HAP-1 (cell line): ENCODE measurements around the gene COL1A2.

Source experiments
- DNase-seq, 2 experiments: peaks; one replicate each; pipeline ENCODE4 v3.0.0-alpha.2; 2016 to 2020; ENCODE audit warnings: low spot score in 2 of 2
- H3K27me3 ChIP-seq: fragments of 250-450 bp; sonication (Bioruptor Pico); 2 replicates; pipeline ENCODE4 v1.5.1; 2020; ENCODE audit warnings: low read depth, mild to moderate bottlenecking, moderate library complexity
- H3K36me3 ChIP-seq: fragments of 250-450 bp; sonication (Bioruptor Pico); replicated peaks from 2 replicates; pipeline ENCODE4 v1.5.1; 2020; ENCODE audit warnings: mild to moderate bottlenecking
- H3K4me1 ChIP-seq: fragments of 250-450 bp; sonication (Bioruptor Pico); 2 replicates; pipeline ENCODE4 v1.5.1; 2020; ENCODE audit warnings: mild to moderate bottlenecking
- H3K4me3 ChIP-seq: fragments of 250-450 bp; sonication (Bioruptor Pico); 2 replicates; pipeline ENCODE4 v1.5.1; 2020; ENCODE audit warnings: mild to moderate bottlenecking, moderate library complexity
- H3K9me3 ChIP-seq: fragments of 250-450 bp; sonication (Bioruptor Pico); 2 replicates; pipeline ENCODE4 v1.5.1; 2020; ENCODE audit warnings: mild to moderate bottlenecking, moderate library complexity
- in situ Hi-C: fragments of 300-500 bp; cut with MboI; formaldehyde crosslinking; loops from 3 replicates; pipeline ENCODE4 v1.14.3; 2020; ENCODE audit warnings: low sequenced_read_pairs, inconsistent platforms, mixed read lengths

COL1A2 gene

DNA sequence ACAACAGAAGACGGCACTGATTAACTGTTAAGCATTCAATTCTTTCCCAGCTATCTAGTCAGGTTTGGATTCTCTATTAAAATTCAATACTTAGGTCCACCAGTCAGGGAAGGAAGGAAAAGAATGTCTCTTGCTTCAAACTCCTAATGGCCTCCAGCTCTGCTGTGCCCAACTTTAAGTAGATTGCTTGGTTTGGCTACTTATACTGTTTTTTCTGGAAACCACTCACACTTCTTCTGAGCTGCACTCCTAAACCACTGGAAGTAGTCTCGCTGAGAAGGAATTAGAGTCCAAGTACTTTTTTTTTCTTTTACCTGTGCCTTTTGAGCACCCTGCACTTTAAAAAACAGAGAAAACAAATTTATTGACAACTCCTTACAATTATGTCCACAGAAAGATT is 26.7 kb upstream of the COL1A2 start:
- no peak overlapping the region for H3K4me3 ChIP-seq
- in situ Hi-C loops: no loop called here
- 0 out of 2 replicates have a peak, but pooled peaks cover 4% of the 10 kb centered on the region for H3K27me3 ChIP-seq
- H3K4me1 ChIP-seq: peaks cover 14% of the 10 kb centered on the region
- no peaks in the 10 kb centered on the region for H3K36me3 ChIP-seq
- H3K9me3 ChIP-seq: no peaks in the 10 kb centered on the region
- DNase-seq: no peak

DNA sequence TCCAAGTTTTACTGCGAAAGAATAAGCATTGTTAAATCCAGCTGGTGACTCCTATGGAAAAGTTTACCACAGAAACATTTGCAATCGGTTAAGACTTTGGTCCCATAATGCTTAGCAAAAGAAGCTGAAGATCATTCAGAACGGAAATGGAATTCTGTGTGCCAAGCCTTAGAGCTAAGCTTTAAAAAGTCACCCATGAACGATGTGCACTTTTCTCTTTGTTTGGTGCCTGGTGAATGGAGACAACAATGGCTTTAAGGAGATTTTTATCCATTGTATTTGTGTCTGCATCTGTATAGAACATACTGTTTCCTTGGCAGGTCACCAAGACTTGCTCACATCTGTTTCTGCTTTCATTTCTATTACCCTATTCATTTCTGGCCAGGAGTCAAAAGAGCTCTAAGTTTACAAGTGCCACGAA is 26.3 kb upstream of the COL1A2 start:
- Histone ChIP-seq H3K27me3 (0 out of 2 replicates have a peak, but pooled peaks cover 4% of the 10 kb centered on the region), H3K9me3 (no peaks in the 10 kb centered on the region), H3K36me3 (no peaks in the 10 kb centered on the region), H3K4me3 (no peak overlapping the region), H3K4me1 (peaks cover 14% of the 10 kb centered on the region)
- peak; percentile 66 to 95 for DNase-seq
- in situ Hi-C loops: no loop called here

DNA sequence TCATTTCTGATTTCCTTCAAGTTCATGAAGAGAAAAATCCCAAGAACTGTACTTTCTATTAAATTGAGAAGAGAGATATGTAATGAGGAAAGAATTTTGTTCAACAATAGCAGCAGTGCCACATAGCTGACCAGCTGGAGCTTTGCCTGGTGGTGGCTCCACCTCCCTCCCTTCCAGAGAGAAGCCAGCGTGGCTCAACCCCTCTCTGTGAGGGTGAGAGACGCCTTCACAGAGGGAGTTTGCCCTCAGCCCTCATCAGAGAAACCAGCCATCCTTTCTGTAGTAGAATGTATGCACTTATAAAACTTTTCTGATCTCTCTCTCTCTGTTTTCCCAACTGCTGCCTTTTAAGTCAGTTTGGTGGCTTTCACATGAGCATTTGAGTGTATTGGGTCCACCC is 20.5 kb upstream of the COL1A2 start:
- Histone ChIP-seq H3K27me3 (no peaks in the 10 kb centered on the region), H3K4me3 (no peak overlapping the region), H3K4me1 (peaks cover 3% of the 10 kb centered on the region; the same call in 1 of the 2 replicates), H3K9me3 (no peaks in the 10 kb centered on the region), H3K36me3 (no peaks in the 10 kb centered on the region)
- in situ Hi-C loops: no loop called here
- DNase-seq: no peak

DNA sequence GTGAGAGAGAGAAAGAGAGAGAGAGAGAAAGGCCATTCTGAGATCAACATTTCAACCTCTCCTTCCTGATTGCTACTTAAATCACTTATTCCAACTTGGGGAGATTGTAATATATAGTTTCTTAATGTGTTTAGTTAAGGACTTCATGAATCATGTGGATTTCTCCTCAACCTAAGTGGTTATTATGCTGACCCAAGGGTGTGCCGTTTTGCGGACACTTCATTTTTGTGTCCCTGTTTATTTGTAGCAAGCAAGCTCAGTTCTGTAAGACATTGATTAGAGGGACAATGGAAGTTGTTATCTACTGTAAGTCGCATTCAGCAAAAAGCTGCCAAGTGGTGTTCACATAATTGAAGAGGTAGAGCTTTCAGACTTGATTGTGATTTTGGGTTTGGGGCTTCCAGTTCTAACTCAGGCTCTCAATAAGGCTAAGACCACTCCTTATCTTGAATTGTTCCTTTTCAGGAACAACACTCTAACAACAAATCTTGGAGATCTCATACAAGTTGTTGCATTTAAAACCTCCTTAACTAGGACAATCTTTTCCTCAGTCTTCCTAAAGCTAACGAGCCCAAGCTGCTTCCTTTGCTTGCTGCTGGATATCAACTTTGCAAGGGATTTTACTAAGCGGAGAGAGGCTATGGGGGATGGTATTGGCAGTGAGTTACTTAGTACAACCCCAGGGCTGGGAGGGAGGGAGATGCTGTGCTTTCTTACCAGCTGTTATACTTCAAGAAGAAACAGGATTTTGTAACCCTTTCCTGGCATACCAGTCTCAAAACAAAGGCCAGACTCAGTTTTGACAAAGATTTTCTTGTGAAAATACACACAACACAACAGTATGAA is 19.8 kb upstream of the COL1A2 start:
- H3K4me1 ChIP-seq: no peaks in the 10 kb centered on the region
- DNase-seq: no peak
- no peaks in the 10 kb centered on the region for H3K36me3 ChIP-seq
- in situ Hi-C loops: no loop called here
- H3K27me3 ChIP-seq: no peaks in the 10 kb centered on the region
- H3K9me3 ChIP-seq: no peaks in the 10 kb centered on the region
- no peak overlapping the region for H3K4me3 ChIP-seq

DNA sequence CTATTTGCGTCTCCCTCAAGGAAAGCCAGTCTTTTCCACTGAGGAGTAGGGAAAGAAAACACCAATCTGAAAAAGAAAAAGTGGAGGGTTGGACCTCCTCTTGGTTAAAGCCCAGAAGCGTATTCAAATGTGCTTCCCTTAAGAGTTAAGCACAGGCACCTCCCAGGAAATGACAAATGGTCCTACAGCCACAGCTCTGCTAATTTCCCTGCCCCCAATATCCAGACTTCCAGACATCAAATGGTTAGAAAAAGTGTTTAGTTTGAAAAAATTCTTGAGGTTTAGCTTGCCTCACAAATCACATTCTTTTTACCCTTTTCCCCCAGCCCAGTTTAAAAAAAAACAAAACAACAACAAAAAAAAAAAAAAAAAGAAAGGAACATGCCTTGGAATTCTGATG is 19.0 kb upstream of the COL1A2 start:
- no peak for DNase-seq
- Histone ChIP-seq H3K4me1 (no peaks in the 10 kb centered on the region), H3K27me3 (no peaks in the 10 kb centered on the region), H3K9me3 (no peaks in the 10 kb centered on the region), H3K36me3 (no peaks in the 10 kb centered on the region), H3K4me3 (no peak overlapping the region)
- in situ Hi-C loops: no loop called here

DNA sequence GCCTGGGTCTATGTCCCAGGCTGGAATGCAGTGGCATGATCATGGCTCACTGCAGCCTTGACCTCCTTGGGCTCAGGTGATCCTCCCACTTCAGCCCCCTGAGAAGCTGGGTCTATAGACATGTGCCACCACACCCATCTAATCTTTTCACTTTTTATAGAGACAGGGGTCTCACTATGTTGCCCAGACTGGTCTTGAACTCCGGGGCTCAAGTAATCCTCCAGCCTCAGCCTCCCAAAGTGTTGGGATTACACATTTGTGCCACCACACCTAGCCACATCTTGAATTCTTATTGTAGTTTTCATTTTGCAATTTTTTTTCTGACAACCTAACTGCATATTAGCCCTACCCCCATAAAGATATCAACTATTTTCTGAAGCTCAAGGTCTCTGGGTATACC is 18.4 kb upstream of the COL1A2 start:
- Histone ChIP-seq H3K4me3 (no peak overlapping the region), H3K9me3 (no peaks in the 10 kb centered on the region), H3K27me3 (no peaks in the 10 kb centered on the region), H3K4me1 (no peaks in the 10 kb centered on the region), H3K36me3 (no peaks in the 10 kb centered on the region)
- no peak for DNase-seq
- in situ Hi-C loops: no loop called here

DNA sequence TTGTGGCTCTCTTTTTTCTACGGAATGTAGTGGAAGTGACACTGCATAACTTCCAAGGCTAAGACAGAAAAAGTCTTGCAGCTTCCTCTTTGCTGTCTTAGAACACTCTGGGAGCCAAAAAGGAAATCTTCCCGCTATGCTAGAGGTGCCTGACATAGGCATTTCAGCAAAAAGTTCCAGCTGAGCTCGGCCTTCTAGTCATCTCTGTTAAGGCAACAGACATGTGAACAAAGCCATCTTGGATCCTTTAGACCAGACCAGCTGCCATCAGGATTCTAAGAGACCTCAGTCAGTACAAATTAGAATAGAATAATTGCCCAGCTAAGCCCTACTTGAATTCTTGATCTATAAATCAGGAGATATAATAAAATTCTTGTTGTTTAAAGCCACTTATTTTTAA is 16.3 kb upstream of the COL1A2 start:
- Histone ChIP-seq H3K27me3 (no peaks in the 10 kb centered on the region), H3K4me3 (no peak overlapping the region), H3K36me3 (no peaks in the 10 kb centered on the region), H3K9me3 (no peaks in the 10 kb centered on the region), H3K4me1 (no peaks in the 10 kb centered on the region)
- no peak for DNase-seq
- in situ Hi-C loops: no loop called here

DNA sequence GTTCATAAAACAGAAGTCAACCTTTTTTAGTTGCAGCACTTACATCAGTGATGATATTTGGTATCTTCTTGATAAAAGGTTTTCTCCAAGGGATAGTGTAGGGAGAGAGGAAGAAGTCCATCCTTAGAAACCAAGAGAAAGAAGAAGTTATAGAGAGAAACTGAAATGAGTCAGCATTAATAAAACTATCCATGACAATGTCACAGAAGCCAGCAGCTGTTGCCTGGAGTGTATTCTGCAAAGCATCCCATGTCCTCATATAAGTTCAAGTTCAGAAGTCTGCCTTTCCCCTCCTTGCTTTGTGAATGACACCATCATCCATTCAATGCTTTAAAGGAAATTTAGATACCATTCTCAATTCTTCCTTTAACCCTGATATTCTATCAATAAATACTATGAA is 14.4 kb upstream of the COL1A2 start:
- Histone ChIP-seq H3K4me1 (no peaks in the 10 kb centered on the region), H3K27me3 (no peaks in the 10 kb centered on the region), H3K36me3 (no peaks in the 10 kb centered on the region), H3K9me3 (no peaks in the 10 kb centered on the region), H3K4me3 (no peak overlapping the region)
- DNase-seq: no peak
- in situ Hi-C loops: no loop called here

DNA sequence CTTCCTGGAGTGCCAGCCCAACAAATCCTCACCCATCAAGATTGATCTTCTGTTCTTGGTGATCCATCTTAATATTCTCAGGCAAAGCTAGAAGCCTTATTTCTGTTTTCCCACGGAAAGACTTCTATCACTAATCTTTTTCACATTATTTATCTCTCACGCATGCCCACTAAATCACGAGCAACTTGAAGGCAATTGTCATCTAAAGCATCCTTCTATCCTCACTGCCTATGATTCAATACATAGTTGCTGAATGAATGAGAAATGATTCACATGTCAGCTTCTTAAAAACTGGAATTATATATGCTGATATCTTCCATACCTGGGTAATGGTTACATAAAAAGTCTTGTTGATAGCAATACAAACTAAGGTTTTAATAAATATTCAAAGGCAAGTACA is 12.6 kb upstream of the COL1A2 start:
- Histone ChIP-seq H3K27me3 (no peaks in the 10 kb centered on the region), H3K4me3 (no peak overlapping the region), H3K9me3 (no peaks in the 10 kb centered on the region), H3K36me3 (no peaks in the 10 kb centered on the region), H3K4me1 (no peaks in the 10 kb centered on the region)
- no peak for DNase-seq
- in situ Hi-C loops: no loop called here

DNA sequence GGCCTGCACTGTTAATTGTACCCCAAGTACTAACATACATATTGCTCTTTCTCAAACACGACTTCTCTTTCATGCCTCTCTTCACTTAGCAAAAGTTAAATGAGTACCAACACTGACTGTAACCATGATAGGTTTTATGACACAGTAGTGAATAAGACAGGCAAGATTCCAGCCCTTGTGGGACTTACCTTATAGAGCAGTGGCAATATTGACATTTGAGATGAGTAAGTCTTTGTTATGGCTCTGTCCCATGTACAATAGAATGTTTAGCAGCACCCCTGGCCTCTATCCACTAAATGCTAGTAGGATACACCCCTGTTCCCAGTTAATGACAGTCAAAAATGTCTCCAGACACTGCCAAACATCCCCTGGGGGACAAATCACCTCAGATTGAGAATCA is 11.9 kb upstream of the COL1A2 start:
- no peaks in the 10 kb centered on the region for H3K36me3 ChIP-seq
- no peak for DNase-seq
- H3K9me3 ChIP-seq: no peaks in the 10 kb centered on the region
- H3K4me1 ChIP-seq: no peaks in the 10 kb centered on the region
- in situ Hi-C loops: no loop called here
- H3K27me3 ChIP-seq: no peaks in the 10 kb centered on the region
- no peak overlapping the region for H3K4me3 ChIP-seq

DNA sequence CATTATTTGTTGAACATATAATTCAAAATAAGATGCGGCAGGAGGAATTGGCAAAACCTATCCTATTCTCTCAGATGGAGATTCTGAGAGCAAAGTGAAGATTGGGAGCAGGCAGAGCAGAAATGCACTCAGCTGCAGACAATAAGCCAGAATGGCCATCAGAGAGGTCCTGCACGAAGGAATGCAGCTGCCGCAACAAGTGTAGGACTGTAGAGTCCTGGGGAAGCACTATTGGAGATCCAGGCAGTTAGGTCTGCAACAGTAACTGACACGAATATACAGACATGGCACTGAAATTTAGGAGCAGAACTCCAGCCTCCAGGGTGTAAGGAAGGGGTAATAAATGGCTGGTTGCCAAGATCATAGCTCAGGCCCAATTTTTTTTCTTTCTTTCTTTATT is 10.4 kb upstream of the COL1A2 start:
- H3K4me1 ChIP-seq: no peaks in the 10 kb centered on the region
- H3K27me3 ChIP-seq: no peaks in the 10 kb centered on the region
- no peak overlapping the region for H3K4me3 ChIP-seq
- no peaks in the 10 kb centered on the region for H3K9me3 ChIP-seq
- no peaks in the 10 kb centered on the region for H3K36me3 ChIP-seq
- no peak for DNase-seq
- in situ Hi-C loops: no loop called here

DNA sequence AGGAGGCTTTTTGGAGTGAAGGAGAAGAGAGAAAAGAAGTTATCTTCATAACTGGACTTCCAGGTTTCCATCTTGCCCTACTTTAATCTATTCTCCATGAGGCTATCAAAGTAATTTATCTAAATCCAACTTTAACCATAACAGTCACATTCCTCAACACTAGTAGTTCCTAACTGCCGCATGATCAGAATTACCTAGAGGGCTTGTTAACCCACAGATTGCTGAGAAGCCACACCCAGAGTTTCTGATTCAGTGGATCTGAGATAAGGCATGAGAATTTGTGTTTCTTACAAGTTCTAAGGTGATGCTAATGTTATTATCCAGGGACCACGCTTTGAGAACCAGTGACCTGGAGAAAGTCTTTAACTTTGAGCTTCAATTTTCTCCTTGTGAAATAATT is 8.3 kb upstream of the COL1A2 start:
- no peak overlapping the region for H3K4me3 ChIP-seq
- H3K36me3 ChIP-seq: no peaks in the 10 kb centered on the region
- no peaks in the 10 kb centered on the region for H3K9me3 ChIP-seq
- in situ Hi-C loops: no loop called here
- DNase-seq: no peak
- H3K27me3 ChIP-seq: no peaks in the 10 kb centered on the region
- H3K4me1 ChIP-seq: no peaks in the 10 kb centered on the region

DNA sequence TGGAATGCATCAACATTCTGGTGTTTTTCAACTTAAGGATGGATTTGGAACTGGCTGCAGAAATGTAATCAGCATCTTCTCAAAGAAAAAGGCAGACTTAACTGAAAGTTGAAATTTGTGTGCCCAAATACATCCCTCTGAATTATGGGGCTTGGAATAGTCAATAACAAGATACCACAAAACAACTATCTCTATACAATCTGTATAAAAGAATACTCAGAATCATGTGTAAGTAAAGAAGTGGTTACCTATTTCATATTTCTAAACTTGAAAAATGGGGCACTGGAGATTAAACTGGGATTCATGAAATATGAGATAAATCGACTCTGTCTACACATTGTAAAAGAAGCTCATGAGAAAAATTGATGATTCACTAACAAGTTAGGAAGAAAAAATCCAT is 6.2 kb upstream of the COL1A2 start:
- no peak for DNase-seq
- Histone ChIP-seq H3K4me1 (no peaks in the 10 kb centered on the region), H3K36me3 (no peaks in the 10 kb centered on the region), H3K9me3 (no peaks in the 10 kb centered on the region), H3K27me3 (no peaks in the 10 kb centered on the region), H3K4me3 (no peak overlapping the region)
- in situ Hi-C loops: no loop called here

DNA sequence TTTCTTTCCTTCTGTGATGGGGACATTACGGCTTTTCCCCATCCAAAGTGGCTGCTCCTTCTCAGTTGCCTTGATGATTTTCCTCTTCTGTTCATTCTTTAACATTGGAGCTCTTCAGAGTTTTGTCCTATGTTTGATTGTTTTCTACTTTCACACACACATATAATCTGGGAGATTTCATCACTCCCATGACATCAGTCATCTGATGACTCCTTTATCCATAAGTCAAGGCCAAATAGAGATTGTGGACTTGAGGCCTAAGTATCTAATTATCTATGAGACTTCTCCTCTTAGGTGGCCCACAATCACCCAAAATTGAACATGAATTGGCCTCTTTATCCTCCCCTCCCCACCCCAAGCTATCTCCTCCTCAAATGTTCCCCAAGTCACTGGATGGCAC is 5.3 kb upstream of the COL1A2 start:
- in situ Hi-C loops: no loop called here
- no peak for DNase-seq

More for the DNA sequence above, 5.3 kb upstream of the COL1A2 start:
- H3K4me3 ChIP-seq: no peak overlapping the region
- no peaks in the 10 kb centered on the region for H3K4me1 ChIP-seq
- no peaks in the 10 kb centered on the region for H3K27me3 ChIP-seq
- H3K9me3 ChIP-seq: no peaks in the 10 kb centered on the region
- H3K36me3 ChIP-seq: no peaks in the 10 kb centered on the region
